ENCODE data around the gene C3orf20. TPM values are rescaled to one million over a fixed set of nuclear protein-coding genes. Genes with fewer than 3 reads are reported as not detected.

The C3orf20 gene
- total and polyA plus RNA-seq, 9 of the 15 experiments (the other 6 are each of a cell fraction or from before 2014, with no cell fraction given) = 0.04 TPM; not detected in 8

GRCh38 chr3:14703791-14704190 lies 28.9 kb downstream of the C3orf20 start (continued):
- TF ChIP-seq, protein P1, sequence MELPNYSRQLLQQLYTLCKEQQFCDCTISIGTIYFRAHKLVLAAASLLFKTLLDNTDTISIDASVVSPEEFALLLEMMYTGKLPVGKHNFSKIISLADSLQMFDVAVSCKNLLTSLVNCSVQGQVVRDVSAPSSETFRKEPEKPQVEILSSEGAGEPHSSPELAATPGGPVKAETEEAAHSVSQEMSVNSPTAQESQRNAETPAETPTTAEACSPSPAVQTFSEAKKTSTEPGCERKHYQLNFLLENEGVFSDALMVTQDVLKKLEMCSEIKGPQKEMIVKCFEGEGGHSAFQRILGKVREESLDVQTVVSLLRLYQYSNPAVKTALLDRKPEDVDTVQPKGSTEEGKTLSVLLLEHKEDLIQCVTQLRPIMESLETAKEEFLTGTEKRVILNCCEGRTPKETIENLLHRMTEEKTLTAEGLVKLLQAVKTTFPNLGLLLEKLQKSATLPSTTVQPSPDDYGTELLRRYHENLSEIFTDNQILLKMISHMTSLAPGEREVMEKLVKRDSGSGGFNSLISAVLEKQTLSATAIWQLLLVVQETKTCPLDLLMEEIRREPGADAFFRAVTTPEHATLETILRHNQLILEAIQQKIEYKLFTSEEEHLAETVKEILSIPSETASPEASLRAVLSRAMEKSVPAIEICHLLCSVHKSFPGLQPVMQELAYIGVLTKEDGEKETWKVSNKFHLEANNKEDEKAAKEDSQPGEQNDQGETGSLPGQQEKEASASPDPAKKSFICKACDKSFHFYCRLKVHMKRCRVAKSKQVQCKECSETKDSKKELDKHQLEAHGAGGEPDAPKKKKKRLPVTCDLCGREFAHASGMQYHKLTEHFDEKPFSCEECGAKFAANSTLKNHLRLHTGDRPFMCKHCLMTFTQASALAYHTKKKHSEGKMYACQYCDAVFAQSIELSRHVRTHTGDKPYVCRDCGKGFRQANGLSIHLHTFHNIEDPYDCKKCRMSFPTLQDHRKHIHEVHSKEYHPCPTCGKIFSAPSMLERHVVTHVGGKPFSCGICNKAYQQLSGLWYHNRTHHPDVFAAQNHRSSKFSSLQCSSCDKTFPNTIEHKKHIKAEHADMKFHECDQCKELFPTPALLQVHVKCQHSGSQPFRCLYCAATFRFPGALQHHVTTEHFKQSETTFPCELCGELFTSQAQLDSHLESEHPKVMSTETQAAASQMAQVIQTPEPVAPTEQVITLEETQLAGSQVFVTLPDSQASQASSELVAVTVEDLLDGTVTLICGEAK (IDR thresholded peaks at IDR 0.05) = no peak
- TF ChIP-seq, protein P1 (CRISPR knock-in tag; IDR thresholded peaks at IDR 0.05) = no peak
- TF ChIP-seq, protein P2, sequence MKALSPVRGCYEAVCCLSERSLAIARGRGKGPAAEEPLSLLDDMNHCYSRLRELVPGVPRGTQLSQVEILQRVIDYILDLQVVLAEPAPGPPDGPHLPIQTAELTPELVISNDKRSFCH (CRISPR knock-in tag; IDR thresholded peaks at IDR 0.05) = no peak
- TF ChIP-seq, protein P2 (tag; IDR thresholded peaks at IDR 0.05) = no peak
- TF ChIP-seq ZBTB49 (CRISPR knock-in tag; IDR thresholded peaks at IDR 0.05; ENCODE audit: borderline replicate concordance) = no peak
- no peak for TF ChIP-seq MXI1 (IDR thresholded peaks at IDR 0.05; ENCODE audit: low read depth, low read length)
- TF ChIP-seq ETV6 (IDR thresholded peaks at IDR 0.05; ENCODE audit: borderline replicate concordance in 1 of 2, low read depth in 2 of 2, low read length in 1 of 2) = no peak
- TF ChIP-seq ETV6 (CRISPR knock-in tag; IDR thresholded peaks at IDR 0.05; ENCODE audit: borderline replicate concordance) = no peak
- no peak for TF ChIP-seq MTF1 (CRISPR knock-in tag; IDR thresholded peaks at IDR 0.05; ENCODE audit: borderline replicate concordance)
- TF ChIP-seq, protein P3, sequence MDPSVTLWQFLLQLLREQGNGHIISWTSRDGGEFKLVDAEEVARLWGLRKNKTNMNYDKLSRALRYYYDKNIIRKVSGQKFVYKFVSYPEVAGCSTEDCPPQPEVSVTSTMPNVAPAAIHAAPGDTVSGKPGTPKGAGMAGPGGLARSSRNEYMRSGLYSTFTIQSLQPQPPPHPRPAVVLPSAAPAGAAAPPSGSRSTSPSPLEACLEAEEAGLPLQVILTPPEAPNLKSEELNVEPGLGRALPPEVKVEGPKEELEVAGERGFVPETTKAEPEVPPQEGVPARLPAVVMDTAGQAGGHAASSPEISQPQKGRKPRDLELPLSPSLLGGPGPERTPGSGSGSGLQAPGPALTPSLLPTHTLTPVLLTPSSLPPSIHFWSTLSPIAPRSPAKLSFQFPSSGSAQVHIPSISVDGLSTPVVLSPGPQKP (CRISPR knock-in tag; IDR thresholded peaks at IDR 0.05) = no peak
- no peak for TF ChIP-seq POLR3G (IDR thresholded peaks at IDR 0.05; ENCODE audit: extremely low read depth, insufficient read length, insufficient replicate concordance)
- TF ChIP-seq ZZZ3 (IDR thresholded peaks at IDR 0.05) = no peak
